ENCODE data around the gene LMF2.

LMF2 gene

DNA sequence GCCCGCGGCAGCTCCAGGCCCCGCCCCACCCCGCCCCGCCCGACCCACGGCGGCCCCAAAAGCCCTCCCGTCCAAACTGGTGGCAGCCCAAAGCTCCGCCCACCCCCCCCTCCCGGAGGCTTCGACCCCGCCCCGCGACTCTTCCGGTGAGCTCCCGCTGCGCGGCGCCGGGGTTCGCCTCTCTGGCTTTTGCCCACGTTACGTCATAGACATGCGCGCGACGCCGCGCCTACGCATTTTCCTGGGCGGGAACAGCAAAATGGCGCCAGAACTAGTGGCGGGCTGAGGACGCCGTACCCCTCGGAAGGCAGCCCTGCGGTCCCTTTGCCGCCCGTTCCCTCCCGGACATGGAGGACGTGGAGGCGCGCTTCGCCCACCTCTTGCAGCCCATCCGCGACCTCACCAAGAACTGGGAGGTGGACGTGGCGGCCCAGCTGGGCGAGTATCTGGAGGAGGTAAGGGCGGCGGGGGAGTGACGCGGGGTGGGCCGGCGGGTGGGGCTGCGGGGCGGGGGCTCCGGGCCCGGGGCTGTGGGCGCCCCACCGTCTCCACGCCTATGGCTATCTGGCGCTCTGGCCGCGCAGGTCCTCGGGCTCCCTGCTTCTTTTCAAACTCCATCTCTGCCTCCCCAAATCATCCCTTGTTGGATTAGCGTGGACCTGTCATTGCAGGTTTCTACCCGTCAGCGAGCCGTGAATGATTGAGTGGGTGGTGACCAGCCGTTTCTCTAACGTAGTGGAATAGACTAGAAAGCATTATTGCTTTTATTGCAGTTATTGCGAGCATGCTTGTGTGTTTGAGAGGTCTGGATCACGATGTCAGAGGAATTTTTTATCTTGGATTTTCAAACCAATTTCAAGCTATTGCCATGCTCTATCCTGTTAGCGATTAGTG is 736 bp upstream of the LMF2 start, which contains the start of gene NCAPH2:
NCAPH2 (plus strand) TSS at position 234 of the 894 bp plus-strand sequence; CDS start at position 348, 114 bp downstream.
- H3K27me3 ChIP-seq (replicated peaks; ENCODE audit: insufficient read depth, low read length), result no peaks in the 10 kb centered on the region
- TF ChIP-seq EZH2 (optimal IDR thresholded peaks at IDR 0.05; ENCODE audit: low read depth, low read length), result no peak
- TF ChIP-seq, protein P1, sequence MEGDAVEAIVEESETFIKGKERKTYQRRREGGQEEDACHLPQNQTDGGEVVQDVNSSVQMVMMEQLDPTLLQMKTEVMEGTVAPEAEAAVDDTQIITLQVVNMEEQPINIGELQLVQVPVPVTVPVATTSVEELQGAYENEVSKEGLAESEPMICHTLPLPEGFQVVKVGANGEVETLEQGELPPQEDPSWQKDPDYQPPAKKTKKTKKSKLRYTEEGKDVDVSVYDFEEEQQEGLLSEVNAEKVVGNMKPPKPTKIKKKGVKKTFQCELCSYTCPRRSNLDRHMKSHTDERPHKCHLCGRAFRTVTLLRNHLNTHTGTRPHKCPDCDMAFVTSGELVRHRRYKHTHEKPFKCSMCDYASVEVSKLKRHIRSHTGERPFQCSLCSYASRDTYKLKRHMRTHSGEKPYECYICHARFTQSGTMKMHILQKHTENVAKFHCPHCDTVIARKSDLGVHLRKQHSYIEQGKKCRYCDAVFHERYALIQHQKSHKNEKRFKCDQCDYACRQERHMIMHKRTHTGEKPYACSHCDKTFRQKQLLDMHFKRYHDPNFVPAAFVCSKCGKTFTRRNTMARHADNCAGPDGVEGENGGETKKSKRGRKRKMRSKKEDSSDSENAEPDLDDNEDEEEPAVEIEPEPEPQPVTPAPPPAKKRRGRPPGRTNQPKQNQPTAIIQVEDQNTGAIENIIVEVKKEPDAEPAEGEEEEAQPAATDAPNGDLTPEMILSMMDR (IDR thresholded peaks at IDR 0.05; ENCODE audit: low read length), result no peak
- no peak for TF ChIP-seq EZH2phosphoT487 (IDR thresholded peaks at IDR 0.05; ENCODE audit: low read length)

GRCh38 chr22:50506611-50507420 is 686 bp downstream of the LMF2 start:
- Histone ChIP-seq H3K36me3 (replicated peaks; ENCODE audit: insufficient read depth, low read length) (no peaks in the 10 kb centered on the region), H3K27ac (ENCODE audit: low read length) (peak overlapping the region; percentile 33; the same call in 1 of the 2 replicates), H3K9ac (ENCODE audit: low read length) (peak overlapping the region; percentile 87), H3K9me3 (replicated peaks; ENCODE audit: insufficient read depth, low read length) (no peaks in the 10 kb centered on the region), H3K4me2 (ENCODE audit: low read depth, low read length) (peak overlapping the region; percentile 94), H3K4me1 (ENCODE audit: low read length) (peaks cover 6% of the 10 kb centered on the region), H3K27me3 (replicated peaks; ENCODE audit: insufficient read depth, low read length) (no peaks in the 10 kb centered on the region), H3K79me2 (ENCODE audit: low read length) (peaks cover 60% of the 10 kb centered on the region), H3K4me3 (ENCODE audit: low read length) (peak overlapping the region; percentile 89), H3F3A (ENCODE audit: insufficient read depth, low read length) (no peaks in the 10 kb centered on the region), H3K9me2 (replicated peaks; ENCODE audit: insufficient read depth, low read length) (no peaks in the 10 kb centered on the region), H4K20me1 (ENCODE audit: insufficient read depth, low read length) (no peaks in the 10 kb centered on the region), H2AFZ (ENCODE audit: low read length) (peak overlapping the region; percentile 92)
- no peak for TF ChIP-seq EZH2 (optimal IDR thresholded peaks at IDR 0.05; ENCODE audit: low read depth, low read length)
- TF ChIP-seq EZH2phosphoT487 (IDR thresholded peaks at IDR 0.05; ENCODE audit: low read length), result no peak
- TF ChIP-seq, protein P1 (IDR thresholded peaks at IDR 0.05; ENCODE audit: low read length), result no peak
- no peak for DNase-seq

More for the DNA sequence above, 736 bp upstream of the LMF2 start, which contains the start of gene NCAPH2:
- H3K36me3 ChIP-seq (replicated peaks; ENCODE audit: insufficient read depth, low read length), result no peaks in the 10 kb centered on the region
- peaks cover 6% of the 10 kb centered on the region for H3K4me1 ChIP-seq (ENCODE audit: low read length)
- peak within 1 kb of the TSS; percentile 84 for H3K27ac ChIP-seq (ENCODE audit: low read length)
- H2AFZ ChIP-seq (ENCODE audit: low read length), result peak within 1 kb of the TSS; percentile 92
- H3K9me3 ChIP-seq (replicated peaks; ENCODE audit: insufficient read depth, low read length), result no peaks in the 10 kb centered on the region
- H3K9ac ChIP-seq (ENCODE audit: low read length), result peak within 1 kb of the TSS; percentile 87
- no peaks in the 10 kb centered on the region for H3F3A ChIP-seq (ENCODE audit: insufficient read depth, low read length)
- peak; percentile 98 for DNase-seq
- no peaks in the 10 kb centered on the region for H3K9me2 ChIP-seq (replicated peaks; ENCODE audit: insufficient read depth, low read length)
- peak within 1 kb of the TSS; percentile 94 for H3K4me2 ChIP-seq (ENCODE audit: low read depth, low read length)
- peak within 1 kb of the TSS; percentile 89 for H3K4me3 ChIP-seq (ENCODE audit: low read length)
- no peaks in the 10 kb centered on the region for H4K20me1 ChIP-seq (ENCODE audit: insufficient read depth, low read length)
- H3K79me2 ChIP-seq (ENCODE audit: low read length), result peaks cover 74% of the 10 kb centered on the region

GRCh38 chr22:50505776-50506610 is 1.5 kb downstream of the LMF2 start:
- H3K27me3 ChIP-seq (replicated peaks; ENCODE audit: insufficient read depth, low read length), result no peaks in the 10 kb centered on the region
- H3K9me2 ChIP-seq (replicated peaks; ENCODE audit: insufficient read depth, low read length), result no peaks in the 10 kb centered on the region
- no peaks in the 10 kb centered on the region for H4K20me1 ChIP-seq (ENCODE audit: insufficient read depth, low read length)
- H3K9me3 ChIP-seq (replicated peaks; ENCODE audit: insufficient read depth, low read length), result no peaks in the 10 kb centered on the region
- H3K4me3 ChIP-seq (ENCODE audit: low read length), result peak overlapping the region; percentile 89
- peaks cover 56% of the 10 kb centered on the region for H3K79me2 ChIP-seq (ENCODE audit: low read length)
- H3F3A ChIP-seq (ENCODE audit: insufficient read depth, low read length), result no peaks in the 10 kb centered on the region
- no peak overlapping the region for H3K27ac ChIP-seq (ENCODE audit: low read length)
- no peak overlapping the region for H2AFZ ChIP-seq (ENCODE audit: low read length)
- H3K36me3 ChIP-seq (replicated peaks; ENCODE audit: insufficient read depth, low read length), result no peaks in the 10 kb centered on the region
- H3K4me2 ChIP-seq (ENCODE audit: low read depth, low read length), result peak overlapping the region; percentile 94
- no peak for DNase-seq
- H3K9ac ChIP-seq (ENCODE audit: low read length), result peak overlapping the region; percentile 87; the same call in 1 of the 2 replicates
- H3K4me1 ChIP-seq (ENCODE audit: low read length), result peaks cover 6% of the 10 kb centered on the region
- no peak for TF ChIP-seq EZH2phosphoT487 (IDR thresholded peaks at IDR 0.05; ENCODE audit: low read length)
- TF ChIP-seq, protein P1 (IDR thresholded peaks at IDR 0.05; ENCODE audit: low read length), result no peak
- TF ChIP-seq EZH2 (optimal IDR thresholded peaks at IDR 0.05; ENCODE audit: low read depth, low read length), result no peak

Measured in MM.1S (cell line).